Stimulated activated memory B cell treated with anti-CD40 and anti-IgM and Interleukin-4, amounts not matched to agents 10 μg/mL and 1 μg/mL and 100 μg/mL, for 72 hours (primary cell): ENCODE data around the gene VCAM1.

Source experiments
- ATAC-seq: fragments of 150-1000 bp; cut with Tn5 transposase; 2 replicates; pipeline ENCODE4 v1.10.0; 2021
- H3K27ac Mint-ChIP-seq: one replicate; pipeline ENCODE4 v1.8.0; 2022; ENCODE audit warnings: mild to moderate bottlenecking, mixed read lengths
- H3K27me3 Mint-ChIP-seq: one replicate; pipeline ENCODE4 v1.8.0; 2022; ENCODE audit warnings: mixed read lengths
- H3K36me3 Mint-ChIP-seq: one replicate; pipeline ENCODE4 v1.8.0; 2022; ENCODE audit warnings: mixed read lengths
- H3K4me1 Mint-ChIP-seq: one replicate; pipeline ENCODE4 v1.8.0; 2022; ENCODE audit warnings: mixed read lengths
- H3K4me3 Mint-ChIP-seq: one replicate; pipeline ENCODE4 v1.8.0; 2022; ENCODE audit warnings: mild to moderate bottlenecking, moderate library complexity, mixed read lengths
- H3K9me3 Mint-ChIP-seq: one replicate; pipeline ENCODE4 v1.8.0; 2022; ENCODE audit warnings: mixed read lengths

VCAM1 gene

GRCh38 chr1:100713626-100714025 is 5.9 kb upstream of the VCAM1 start:
- Mint-ChIP-seq H3K9me3 (no peaks in the 10 kb centered on the region), H3K4me1 (no peaks in the 10 kb centered on the region), H3K27me3 (peaks cover 9% of the 10 kb centered on the region), H3K27ac (no peak overlapping the region), H3K36me3 (no peaks in the 10 kb centered on the region), H3K4me3 (no peak overlapping the region)
- no peak for ATAC-seq

DNA sequence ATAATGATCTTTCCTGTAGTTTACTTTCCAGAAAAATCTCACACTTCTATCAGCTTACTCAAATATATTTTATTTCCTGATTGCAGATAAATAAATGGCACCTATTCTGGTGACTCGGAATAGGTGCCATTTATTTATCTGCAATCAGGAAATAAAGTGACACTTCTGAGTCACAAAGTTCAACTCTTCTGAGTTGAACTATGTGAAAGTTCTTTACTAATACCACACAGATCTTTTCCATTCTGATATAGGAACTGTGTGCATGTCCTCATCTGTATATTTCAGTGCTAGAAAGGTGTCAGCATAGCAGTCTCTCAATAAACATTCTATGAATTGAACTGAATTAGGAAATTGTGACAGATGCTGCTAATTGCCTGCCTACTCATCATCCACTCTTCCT is 4.9 kb upstream of the VCAM1 start:
- no peak for ATAC-seq
- Mint-ChIP-seq H3K27ac (no peak overlapping the region), H3K27me3 (peaks cover 6% of the 10 kb centered on the region), H3K4me3 (no peak overlapping the region), H3K4me1 (peaks cover 3% of the 10 kb centered on the region), H3K36me3 (no peaks in the 10 kb centered on the region), H3K9me3 (no peaks in the 10 kb centered on the region)

GRCh38 chr1:100717218-100717617 is 2.3 kb upstream of the VCAM1 start:
- no peaks in the 10 kb centered on the region for H3K36me3 Mint-ChIP-seq
- no peak overlapping the region for H3K27ac Mint-ChIP-seq
- no peak overlapping the region for H3K4me3 Mint-ChIP-seq
- H3K27me3 Mint-ChIP-seq: no peaks in the 10 kb centered on the region
- no peaks in the 10 kb centered on the region for H3K9me3 Mint-ChIP-seq
- no peak for ATAC-seq
- peaks cover 7% of the 10 kb centered on the region for H3K4me1 Mint-ChIP-seq

DNA sequence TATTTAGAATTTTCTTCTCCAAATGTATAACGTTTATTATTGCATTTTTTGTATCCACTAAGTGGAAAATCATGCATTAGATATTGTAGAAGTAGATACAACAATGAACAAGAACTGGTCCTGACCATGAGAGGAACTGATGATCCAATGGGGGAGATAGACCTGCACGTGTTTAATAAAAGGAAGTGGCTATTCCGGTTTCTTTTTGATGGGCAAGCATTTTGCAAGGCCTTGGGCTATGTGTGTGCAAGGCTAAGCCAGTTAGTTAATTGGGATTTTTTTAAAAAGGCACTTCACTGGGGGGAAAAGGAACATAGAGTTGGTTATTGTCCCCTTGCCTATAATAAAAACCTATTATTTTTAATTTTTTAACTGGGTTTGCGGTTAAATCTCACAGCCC is 961 bp upstream of the VCAM1 start:
- Mint-ChIP-seq H3K4me3 (no peak overlapping the region), H3K27ac (no peak overlapping the region), H3K9me3 (no peaks in the 10 kb centered on the region), H3K36me3 (no peaks in the 10 kb centered on the region), H3K4me1 (peaks cover 7% of the 10 kb centered on the region), H3K27me3 (no peaks in the 10 kb centered on the region)
- no peak for ATAC-seq

GRCh38 chr1:100720101-100720500 is 559 bp downstream of the VCAM1 start:
- Mint-ChIP-seq H3K27me3 (peaks cover 6% of the 10 kb centered on the region), H3K36me3 (no peaks in the 10 kb centered on the region), H3K4me1 (peaks cover 7% of the 10 kb centered on the region), H3K4me3 (no peak overlapping the region), H3K27ac (no peak overlapping the region), H3K9me3 (no peaks in the 10 kb centered on the region)
- ATAC-seq: no peak

- no peak for ATAC-seq
- no peaks in the 10 kb centered on the region for H3K36me3 Mint-ChIP-seq
Observed at GRCh38 chr1:100720751-100721150, 1.2 kb downstream of the VCAM1 start.

DNA sequence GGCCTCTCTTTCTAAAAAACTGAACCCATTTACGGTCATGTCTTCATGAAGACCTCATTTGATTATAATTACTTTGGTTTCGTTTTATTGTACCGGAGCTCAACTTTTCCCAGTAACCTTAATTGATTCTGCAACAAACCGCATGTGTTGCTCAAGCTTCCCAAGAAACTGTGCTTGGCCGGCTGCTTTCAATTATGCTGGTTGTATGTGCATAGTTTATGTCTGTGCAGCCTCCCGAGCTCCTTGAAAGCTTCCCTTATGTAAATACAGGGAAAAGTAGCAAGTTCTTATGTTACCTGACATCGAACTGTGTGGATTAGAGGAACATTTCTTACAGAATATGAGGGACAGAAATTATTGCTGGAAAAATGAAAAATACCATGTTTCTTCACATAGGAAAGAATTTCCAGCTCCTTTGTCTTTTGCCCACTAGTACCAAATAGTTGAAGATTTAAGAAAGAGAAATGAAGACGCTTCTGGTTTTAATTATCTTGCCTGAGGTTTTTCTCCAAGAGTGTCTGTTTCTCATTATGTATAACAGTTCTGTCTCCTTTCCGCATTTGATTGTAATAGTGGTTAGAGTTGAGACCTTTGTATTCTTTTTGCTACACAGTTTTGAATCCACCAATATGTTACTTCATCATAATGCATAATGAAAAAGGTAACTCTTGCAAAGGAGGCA is 2.1 kb downstream of the VCAM1 start:
- no peaks in the 10 kb centered on the region for H3K36me3 Mint-ChIP-seq
- H3K4me3 Mint-ChIP-seq: no peak overlapping the region
- H3K27me3 Mint-ChIP-seq: peaks cover 22% of the 10 kb centered on the region
- peaks cover 7% of the 10 kb centered on the region for H3K4me1 Mint-ChIP-seq
- no peak for ATAC-seq
- no peaks in the 10 kb centered on the region for H3K9me3 Mint-ChIP-seq
- no peak overlapping the region for H3K27ac Mint-ChIP-seq

More at GRCh38 chr1:100720751-100721150, 1.2 kb downstream of the VCAM1 start:
- H3K4me1 Mint-ChIP-seq: peaks cover 7% of the 10 kb centered on the region
- H3K4me3 Mint-ChIP-seq: no peak overlapping the region
- H3K9me3 Mint-ChIP-seq: no peaks in the 10 kb centered on the region
- H3K27ac Mint-ChIP-seq: no peak overlapping the region
- peaks cover 13% of the 10 kb centered on the region for H3K27me3 Mint-ChIP-seq

DNA sequence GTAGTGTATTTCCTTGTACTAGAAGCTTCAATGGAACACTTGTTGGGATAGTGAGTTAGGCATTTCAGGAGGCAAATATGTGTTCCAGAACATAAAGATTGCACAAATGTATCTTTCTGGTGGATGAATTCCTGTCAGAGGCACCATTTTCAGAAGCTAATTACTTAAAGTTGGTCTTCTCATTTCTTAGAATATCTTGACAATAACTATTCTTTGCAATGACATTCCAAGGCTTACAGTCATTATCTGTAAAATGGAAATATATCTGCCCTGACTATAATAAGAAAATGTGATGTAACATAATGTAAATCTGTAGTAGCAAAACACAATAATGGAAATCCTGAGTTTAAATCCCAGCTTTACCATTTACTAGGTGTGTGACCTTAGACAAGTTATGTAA is 2.7 kb downstream of the VCAM1 start:
- Mint-ChIP-seq H3K27ac (no peak overlapping the region), H3K9me3 (no peaks in the 10 kb centered on the region), H3K4me3 (no peak overlapping the region), H3K27me3 (peaks cover 24% of the 10 kb centered on the region), H3K36me3 (no peaks in the 10 kb centered on the region), H3K4me1 (peaks cover 7% of the 10 kb centered on the region)
- ATAC-seq: no peak

GRCh38 chr1:100724281-100724680 is 4.7 kb downstream of the VCAM1 start:
- Mint-ChIP-seq H3K4me3 (no peak overlapping the region), H3K27ac (no peak overlapping the region), H3K4me1 (peaks cover 6% of the 10 kb centered on the region), H3K9me3 (no peaks in the 10 kb centered on the region), H3K27me3 (peaks cover 33% of the 10 kb centered on the region), H3K36me3 (no peaks in the 10 kb centered on the region)
- ATAC-seq: no peak

DNA sequence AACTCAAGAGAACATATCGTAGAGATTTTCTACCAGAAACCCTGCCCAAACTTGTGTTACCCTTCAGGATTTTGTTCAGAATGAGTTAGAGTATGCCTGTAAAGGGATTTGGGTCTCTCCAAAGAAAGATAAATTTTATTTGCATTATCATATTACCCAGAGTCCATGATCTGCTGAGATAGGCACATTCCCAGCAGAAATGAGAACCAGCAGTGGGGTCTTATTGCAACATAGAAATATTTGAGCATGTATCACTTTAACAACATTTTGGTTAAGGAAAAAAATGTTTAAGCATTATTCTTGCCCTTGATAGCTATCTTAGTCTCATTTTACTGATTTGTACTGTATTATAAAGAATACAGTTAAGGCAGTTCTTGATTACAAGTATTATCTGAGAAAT is 10.6 kb downstream of the VCAM1 start:
- no peaks in the 10 kb centered on the region for H3K9me3 Mint-ChIP-seq
- H3K36me3 Mint-ChIP-seq: no peaks in the 10 kb centered on the region

GRCh38 chr1:100731309-100731708 is 11.8 kb downstream of the VCAM1 start:
- Mint-ChIP-seq H3K27ac (no peak overlapping the region), H3K4me3 (no peak overlapping the region), H3K9me3 (no peaks in the 10 kb centered on the region), H3K27me3 (peaks cover 14% of the 10 kb centered on the region), H3K4me1 (no peaks in the 10 kb centered on the region), H3K36me3 (no peaks in the 10 kb centered on the region)
- no peak for ATAC-seq

More for the DNA sequence above, 10.6 kb downstream of the VCAM1 start:
- no peak for ATAC-seq
- Mint-ChIP-seq H3K4me1 (no peaks in the 10 kb centered on the region), H3K27ac (no peak overlapping the region), H3K4me3 (no peak overlapping the region), H3K27me3 (peaks cover 26% of the 10 kb centered on the region)

- Mint-ChIP-seq H3K36me3 (no peaks in the 10 kb centered on the region), H3K27me3 (peaks cover 10% of the 10 kb centered on the region), H3K4me3 (no peak overlapping the region), H3K27ac (no peak overlapping the region), H3K9me3 (no peaks in the 10 kb centered on the region), H3K4me1 (no peaks in the 10 kb centered on the region)
- no peak for ATAC-seq
Observed at GRCh38 chr1:100731758-100732157, 12.2 kb downstream of the VCAM1 start.

DNA sequence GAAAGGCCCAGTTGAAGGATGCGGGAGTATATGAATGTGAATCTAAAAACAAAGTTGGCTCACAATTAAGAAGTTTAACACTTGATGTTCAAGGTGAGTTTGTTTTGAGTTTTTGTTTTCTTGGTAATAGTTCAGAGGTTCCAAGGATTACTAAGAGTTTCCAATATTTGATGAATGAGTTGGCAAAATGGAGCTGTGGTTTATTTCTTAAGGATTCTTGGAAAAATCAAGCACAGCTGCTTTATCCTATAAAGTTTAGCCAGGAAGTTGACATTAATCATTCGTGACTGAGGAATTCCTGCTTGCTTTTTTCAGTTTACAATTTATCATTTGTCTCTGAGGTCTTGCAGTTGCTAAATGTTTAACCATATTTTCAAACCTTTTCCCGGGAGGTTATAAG is 15.1 kb downstream of the VCAM1 start:
- Mint-ChIP-seq H3K9me3 (no peaks in the 10 kb centered on the region), H3K27me3 (no peaks in the 10 kb centered on the region), H3K4me1 (no peaks in the 10 kb centered on the region), H3K4me3 (no peak overlapping the region), H3K36me3 (no peaks in the 10 kb centered on the region), H3K27ac (no peak overlapping the region)
- ATAC-seq: no peak

GRCh38 chr1:100735244-100735643 is 15.7 kb downstream of the VCAM1 start:
- ATAC-seq: no peak
- Mint-ChIP-seq H3K4me3 (no peak overlapping the region), H3K4me1 (no peaks in the 10 kb centered on the region), H3K9me3 (no peaks in the 10 kb centered on the region), H3K27me3 (no peaks in the 10 kb centered on the region), H3K27ac (no peak overlapping the region), H3K36me3 (no peaks in the 10 kb centered on the region)

GRCh38 chr1:100736324-100736723 is 16.8 kb downstream of the VCAM1 start:
- Mint-ChIP-seq H3K36me3 (no peaks in the 10 kb centered on the region), H3K27me3 (no peaks in the 10 kb centered on the region), H3K4me1 (no peaks in the 10 kb centered on the region), H3K27ac (no peak overlapping the region), H3K4me3 (no peak overlapping the region), H3K9me3 (no peaks in the 10 kb centered on the region)
- ATAC-seq: no peak

GRCh38 chr1:100736746-100737145 is 17.2 kb downstream of the VCAM1 start:
- H3K9me3 Mint-ChIP-seq: no peaks in the 10 kb centered on the region
- no peaks in the 10 kb centered on the region for H3K36me3 Mint-ChIP-seq
- no peaks in the 10 kb centered on the region for H3K27me3 Mint-ChIP-seq
- no peak for ATAC-seq
- H3K4me3 Mint-ChIP-seq: no peak overlapping the region
- H3K27ac Mint-ChIP-seq: no peak overlapping the region
- H3K4me1 Mint-ChIP-seq: no peaks in the 10 kb centered on the region

GRCh38 chr1:100746542-100746932 is 27.0 kb downstream of the VCAM1 start:
- Mint-ChIP-seq H3K9me3 (peaks cover 3% of the 10 kb centered on the region), H3K36me3 (no peaks in the 10 kb centered on the region), H3K27ac (no peak overlapping the region), H3K4me1 (peaks cover 7% of the 10 kb centered on the region), H3K4me3 (no peak overlapping the region), H3K27me3 (peaks cover 30% of the 10 kb centered on the region)
- peak; percentile 20 for ATAC-seq
